Right lobe of liver (tissue), 6 donors: ENCODE measurements around the gene FSHR. TPM values are rescaled to one million over a fixed set of nuclear protein-coding genes. Genes with fewer than 3 reads are reported as not detected.

Experiments
- ATAC-seq, 4 donors: fragments of 200-7000 bp; cut with Tn5 transposase; one replicate each; pipeline ENCODE4 v1.9.1; 2020; ENCODE audit warnings: mild to moderate bottlenecking in 4 of 4, moderate library complexity in 4 of 4
- DNase-seq, 3 donors: peaks; one replicate each; pipeline ENCODE4 v3.0.0-alpha.2; 2020
- H3K27ac ChIP-seq, 3 donors: fragments of 200-600 bp; one replicate each; pipeline ENCODE4 v1.8.0; 2022
- H3K27me3 ChIP-seq, 2 donors: fragments of 200-600 bp; one replicate each; pipeline ENCODE4 v1.8.0; 2022
- H3K36me3 ChIP-seq, 4 donors: fragments of 200-600 bp; sonication (generic) in 1 of 4; one replicate each; pipeline versions ENCODE4 v1.5.1 to v1.8.0; 2017 to 2022; ENCODE audit warnings: control low read depth in 1 of 4
- H3K4me1 ChIP-seq, 4 donors: fragments of 200-600 bp; sonication (generic) in 1 of 4; one replicate each; pipeline versions ENCODE4 v1.5.1 to v1.8.0; 2017 to 2022; ENCODE audit warnings: control low read depth in 1 of 4
- H3K4me3 ChIP-seq, 3 donors: fragments of 200-600 bp; one replicate each; pipeline ENCODE4 v1.8.0; 2022
- H3K9me3 ChIP-seq, 4 donors: fragments of 200-600 bp; sonication (generic) in 1 of 4; one replicate each; pipeline versions ENCODE4 v1.5.1 to v1.8.0; 2017 to 2022; ENCODE audit warnings: control low read depth in 1 of 4
- POLR2A ChIP-seq: fragments of 450-650 bp; IDR thresholded peaks from one replicate; pipeline ENCODE4 v1.6.1; 2017; ENCODE audit warnings: antibody characterized with exemption, mild to moderate bottlenecking
- WGBS: methylation state at CpG from one replicate; pipeline ENCODE4 v1.1.6; 2018; ENCODE audit warnings: low coverage, low lambda C conversion rate; ENCODE audit not compliant: insufficient coverage; ENCODE audit errors: missing lambda C conversion rate; 5-methylcytosine and 5-hydroxymethylcytosine counted together
- intact Hi-C, 2 donors: fragments of 100-400 bp; cut with DNase I; formaldehyde crosslinking; loops; one replicate each; pipeline versions ENCODE4 v1.11.2 to v1.14.1; 2022
- total RNA-seq, 6 experiments: library from RNA; depleted of rRNA in 2 of 6; stranded (reverse); fragments of >200 nt in 2 of 6; fragmentation: NEBNext Ultra II Directional in 3 of 6; extraction: Animal tissue kit (Norgen Biotek cat#: 25700) in 3 of 6; gene quantifications; one replicate each; pipeline versions ENCODE4 v1.1.0 to v1.2.4, GENCODE V29; 2016 to 2023
- TF ChIP-seq, protein P1 (sequence below), 4 donors: fragments of 200-600 bp in 3 of 4; fragments of 450-650 bp in 1 of 4; IDR thresholded peaks; one replicate each; pipeline versions ENCODE4 v1.5.1 to v1.8.0; 2016 to 2022; ENCODE audit warnings: antibody characterized with exemption in 4 of 4, mild to moderate bottlenecking in 2 of 4
- donor health status: DM: no; HTN: yes; CAD: no.
- donor health status: DM: no; HTN: no; CAD: no.
- donor health status: DM: no; HTN: no; CAD: no.
- donor health status: DM: no; HTN: yes; CAD: no.
- donor health status: DM: no; HTN: yes; CAD: no.

FSHR gene
- total RNA-seq, 6 experiments from 2014 or later = 0.06 TPM; not detected in 5

- H3K36me3 ChIP-seq = no peaks in the 10 kb centered on the region
- DNase-seq (no peak), ATAC-seq (no peak)
- no peak overlapping the region for H3K27ac ChIP-seq
- WGBS = 17% methylated on average over 1 of the region's 1 CpG
- intact Hi-C loops = no loop called here
- TF ChIP-seq, protein P1, sequence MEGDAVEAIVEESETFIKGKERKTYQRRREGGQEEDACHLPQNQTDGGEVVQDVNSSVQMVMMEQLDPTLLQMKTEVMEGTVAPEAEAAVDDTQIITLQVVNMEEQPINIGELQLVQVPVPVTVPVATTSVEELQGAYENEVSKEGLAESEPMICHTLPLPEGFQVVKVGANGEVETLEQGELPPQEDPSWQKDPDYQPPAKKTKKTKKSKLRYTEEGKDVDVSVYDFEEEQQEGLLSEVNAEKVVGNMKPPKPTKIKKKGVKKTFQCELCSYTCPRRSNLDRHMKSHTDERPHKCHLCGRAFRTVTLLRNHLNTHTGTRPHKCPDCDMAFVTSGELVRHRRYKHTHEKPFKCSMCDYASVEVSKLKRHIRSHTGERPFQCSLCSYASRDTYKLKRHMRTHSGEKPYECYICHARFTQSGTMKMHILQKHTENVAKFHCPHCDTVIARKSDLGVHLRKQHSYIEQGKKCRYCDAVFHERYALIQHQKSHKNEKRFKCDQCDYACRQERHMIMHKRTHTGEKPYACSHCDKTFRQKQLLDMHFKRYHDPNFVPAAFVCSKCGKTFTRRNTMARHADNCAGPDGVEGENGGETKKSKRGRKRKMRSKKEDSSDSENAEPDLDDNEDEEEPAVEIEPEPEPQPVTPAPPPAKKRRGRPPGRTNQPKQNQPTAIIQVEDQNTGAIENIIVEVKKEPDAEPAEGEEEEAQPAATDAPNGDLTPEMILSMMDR (IDR thresholded peaks at IDR 0.05) = no peak
- no peak for TF ChIP-seq POLR2A
- no peaks in the 10 kb centered on the region for H3K9me3 ChIP-seq
- H3K27me3 ChIP-seq = no peaks in the 10 kb centered on the region
- H3K4me3 ChIP-seq = no peak overlapping the region
- H3K4me1 ChIP-seq = no peaks in the 10 kb centered on the region
These were observed 121.4 kb downstream of the FSHR start for GRCh38 chr2:49032936-49033335.

- Histone ChIP-seq H3K36me3 (no peaks in the 10 kb centered on the region), H3K9me3 (no peaks in the 10 kb centered on the region), H3K4me3 (no peak overlapping the region), H3K27me3 (no peaks in the 10 kb centered on the region), H3K27ac (no peak overlapping the region), H3K4me1 (no peaks in the 10 kb centered on the region)
- no peak for DNase-seq
- intact Hi-C loops = no loop called here
- no peak for TF ChIP-seq POLR2A
- TF ChIP-seq, protein P1 (IDR thresholded peaks at IDR 0.05) = no peak
- WGBS = 62% methylated on average over 1 of the region's 1 CpG
- ATAC-seq = no peak
These were observed 122.2 kb downstream of the FSHR start for GRCh38 chr2:49032126-49032525.

- intact Hi-C loops = no loop called here
- no peak for DNase-seq
- TF ChIP-seq, protein P1 (IDR thresholded peaks at IDR 0.05) = no peak
- TF ChIP-seq POLR2A = no peak
These were observed 124.9 kb downstream of the FSHR start for GRCh38 chr2:49029406-49029805.

DNA sequence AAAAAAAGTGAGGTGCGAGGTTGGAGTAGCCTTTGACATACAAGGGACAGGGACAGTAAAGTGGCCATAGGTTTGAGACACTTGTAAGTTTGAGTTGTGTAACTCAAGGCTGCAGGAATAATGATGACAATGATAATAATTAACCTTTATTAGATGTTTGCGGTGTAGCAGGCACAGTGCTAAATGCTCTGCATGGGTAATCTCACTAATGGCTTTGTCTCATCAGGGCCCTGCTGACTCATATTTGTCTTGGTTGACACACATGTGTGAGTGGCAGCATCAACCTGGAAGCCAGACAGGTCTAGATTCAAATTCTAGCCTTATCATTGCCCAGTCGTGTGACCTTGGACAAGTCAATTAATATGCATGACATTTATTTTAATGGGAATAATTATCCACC, 126.2 kb downstream of the FSHR start:
- Histone ChIP-seq H3K9me3 (no peaks in the 10 kb centered on the region), H3K4me3 (no peak overlapping the region), H3K27me3 (no peaks in the 10 kb centered on the region), H3K4me1 (no peaks in the 10 kb centered on the region), H3K36me3 (no peaks in the 10 kb centered on the region), H3K27ac (no peak overlapping the region)
- DNase-seq (no peak), ATAC-seq (no peak)
- intact Hi-C loops = no loop called here
- 63% methylated on average over 2 of the region's 3 CpGs for WGBS
- no peak for TF ChIP-seq POLR2A
- TF ChIP-seq, protein P1 (IDR thresholded peaks at IDR 0.05) = no peak

More at GRCh38 chr2:49029406-49029805, 124.9 kb downstream of the FSHR start:
- ATAC-seq = no peak
- Histone ChIP-seq H3K36me3 (no peaks in the 10 kb centered on the region), H3K27me3 (no peaks in the 10 kb centered on the region), H3K4me1 (no peaks in the 10 kb centered on the region), H3K27ac (no peak overlapping the region), H3K4me3 (no peak overlapping the region), H3K9me3 (no peaks in the 10 kb centered on the region)
- 47% methylated on average over 1 of the region's 1 CpG for WGBS

GRCh38 chr2:49026706-49027105, 127.6 kb downstream of the FSHR start:
- no peak for ATAC-seq
- Histone ChIP-seq H3K27me3 (no peaks in the 10 kb centered on the region), H3K4me3 (no peak overlapping the region), H3K9me3 (no peaks in the 10 kb centered on the region), H3K36me3 (no peaks in the 10 kb centered on the region), H3K4me1 (no peaks in the 10 kb centered on the region), H3K27ac (no peak overlapping the region)
- DNase-seq = no peak
- no peak for TF ChIP-seq POLR2A
- TF ChIP-seq, protein P1 (IDR thresholded peaks at IDR 0.05) = no peak
- 46% methylated on average over 4 of the region's 4 CpGs for WGBS
- intact Hi-C loops = no loop called here
